HG03439 (cell line): ENCODE data around the gene SPCS2.
A peak's percentile ranks its signal among the peaks of the same experiment; 100 is the strongest.

Experiments used
- ATAC-seq: cut with Tn5 transposase; IDR thresholded peaks from one replicate; pipeline ENCODE4 v1.9.1; 2021; ENCODE audit warnings: mild to moderate bottlenecking, moderate library complexity; ENCODE audit not compliant: unreplicated experiment

SPCS2 gene

DNA sequence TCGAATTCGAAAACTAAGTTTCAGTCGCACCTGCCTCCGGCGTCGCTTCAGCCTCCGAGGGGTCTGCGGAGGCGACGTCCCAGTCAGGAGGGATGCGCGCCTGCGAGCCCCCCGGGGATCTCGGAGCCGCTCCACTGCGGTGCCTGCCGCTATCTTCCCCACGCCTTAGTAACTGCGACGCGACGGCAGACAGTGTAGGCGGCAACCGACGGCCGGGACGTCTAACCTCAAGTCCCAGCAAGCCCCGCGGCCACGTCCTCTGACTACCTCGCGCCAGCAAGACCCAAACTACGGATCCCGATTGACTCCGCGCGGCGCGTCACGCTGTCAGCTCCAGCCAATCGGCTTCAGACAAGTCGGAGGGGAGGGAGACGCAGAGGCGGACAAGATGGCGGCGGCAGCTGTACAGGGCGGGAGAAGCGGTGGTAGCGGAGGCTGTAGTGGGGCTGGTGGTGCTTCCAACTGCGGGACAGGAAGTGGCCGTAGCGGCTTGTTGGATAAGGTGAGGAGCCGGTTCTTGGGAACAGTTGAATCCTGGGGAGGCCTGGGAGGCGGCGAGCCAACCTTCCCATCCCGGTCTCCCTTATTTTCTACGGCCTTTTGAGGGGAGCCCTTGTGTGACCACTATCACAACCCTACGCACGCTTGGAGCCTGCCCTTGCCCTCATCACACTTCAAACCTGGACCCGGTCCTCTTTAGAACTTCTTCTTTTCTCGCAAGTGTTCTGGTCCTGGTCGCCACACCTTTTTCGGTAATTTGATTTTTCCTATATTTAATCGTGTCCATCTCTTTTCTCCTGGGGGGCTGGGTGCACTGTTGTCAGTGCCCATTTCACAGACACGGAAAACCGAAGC lies at the start of gene SPCS2, which contains the start of gene XRRA1:
Gene SPCS2 (plus strand): TSS at position 369 of the 855 bp plus-strand sequence. CDS start 20 bp downstream, at position 389.
Gene XRRA1 (minus strand): TSS at position 194 of the 855 bp plus-strand sequence. CDS start 8,213 bp downstream, outside the sequence.
- ATAC-seq, result peak; percentile 91

GRCh38 chr11:74902342-74902741 lies 46.7 kb upstream of the SPCS2 start:
- no peak for ATAC-seq

DNA sequence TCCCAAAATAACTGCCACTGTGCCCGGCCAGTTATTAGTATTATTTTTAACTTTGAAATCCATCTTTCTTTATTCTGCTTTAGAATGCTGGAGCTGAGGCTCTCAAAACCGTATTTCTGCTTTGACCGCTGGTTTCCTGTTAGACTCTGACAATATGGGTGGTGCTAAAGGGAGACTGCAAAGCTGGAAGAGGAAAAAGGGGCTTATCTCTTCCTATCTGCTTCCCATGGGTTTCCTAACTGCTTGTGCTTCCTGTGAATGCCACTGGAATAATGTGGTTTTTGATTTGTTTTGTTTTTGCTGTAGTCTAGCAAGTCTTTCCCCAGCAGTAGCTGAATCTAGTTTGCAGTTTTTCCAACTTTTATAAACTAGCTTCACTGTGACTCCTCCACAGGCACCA lies 43.7 kb upstream of the SPCS2 start:
- ATAC-seq, result no peak

- no peak for ATAC-seq
These were observed 39.7 kb upstream of the SPCS2 start for GRCh38 chr11:74909385-74909784.

DNA sequence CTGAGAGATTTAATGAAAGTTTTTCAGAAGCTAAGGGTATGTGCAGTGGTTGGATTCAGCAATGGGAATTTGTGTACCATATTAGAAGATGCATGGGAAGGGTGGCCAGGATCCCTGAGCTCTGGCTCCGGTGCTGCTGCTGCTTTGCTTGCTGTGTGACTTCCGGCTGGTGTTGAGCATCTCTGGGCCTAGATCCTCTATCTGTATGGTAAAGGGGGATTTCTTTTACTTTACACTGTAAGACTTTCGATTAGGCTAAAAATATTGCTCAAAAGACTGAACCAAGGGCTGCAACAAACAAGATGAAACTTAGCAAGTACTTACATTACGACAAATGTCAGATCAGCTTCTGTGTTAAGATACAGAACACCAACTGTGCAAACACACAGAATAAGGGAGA lies 39.3 kb upstream of the SPCS2 start:
- ATAC-seq, result no peak

GRCh38 chr11:74923125-74923524 lies 25.9 kb upstream of the SPCS2 start:
- ATAC-seq, result no peak

DNA sequence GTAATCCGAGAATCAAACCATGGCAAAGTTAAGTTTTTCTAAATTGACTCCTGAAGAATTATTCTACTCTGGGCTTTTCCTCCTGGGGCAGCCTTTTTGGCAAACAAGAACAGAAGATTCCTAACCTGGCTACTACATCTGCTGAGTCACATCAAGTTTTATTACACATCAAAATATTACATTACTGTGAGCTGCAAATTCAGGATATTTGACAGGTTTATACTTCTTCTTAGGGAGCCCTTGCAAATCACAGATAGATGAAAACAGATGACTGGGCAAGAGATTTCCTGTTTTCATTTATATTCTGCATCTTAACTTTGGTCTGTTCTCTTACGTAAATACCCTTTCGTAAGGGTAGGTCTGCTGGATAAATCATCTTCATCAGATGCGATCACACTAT lies 23.8 kb upstream of the SPCS2 start:
- ATAC-seq, result no peak

DNA sequence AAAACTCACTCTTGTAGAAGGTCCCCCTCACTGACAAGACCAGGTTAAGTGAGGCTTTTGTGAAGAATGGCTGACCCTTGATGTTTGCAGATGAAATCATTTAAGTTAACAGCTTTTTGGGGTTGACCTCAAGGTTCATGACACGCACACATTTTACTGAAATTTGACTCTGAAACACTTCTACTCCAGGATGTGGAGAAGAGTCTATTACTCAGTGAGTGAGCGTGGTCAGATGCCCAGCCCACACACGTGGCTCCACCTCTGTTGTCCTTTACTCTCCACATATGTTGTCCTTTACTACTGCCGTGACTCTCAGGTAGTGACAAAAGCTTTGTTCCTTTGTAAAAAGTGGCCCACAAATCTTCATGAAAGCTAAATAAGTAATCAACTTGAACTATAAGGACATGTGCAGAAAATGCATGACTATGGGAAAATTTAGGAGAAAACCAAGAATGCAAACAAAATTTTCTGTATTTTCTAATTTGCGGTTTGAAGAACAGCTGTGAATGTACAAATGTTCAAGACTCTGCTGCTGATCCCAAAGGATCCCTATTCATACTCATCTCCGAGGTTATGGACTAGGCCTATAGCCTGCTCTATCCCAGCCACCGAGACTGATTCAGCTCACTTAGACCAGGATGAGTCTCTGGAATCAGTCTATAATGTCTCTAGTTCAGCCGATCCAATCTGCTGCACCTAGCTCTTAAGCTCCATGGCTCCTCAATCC lies 22.6 kb upstream of the SPCS2 start:
- no peak for ATAC-seq

GRCh38 chr11:74927496-74927895 lies 21.6 kb upstream of the SPCS2 start:
- ATAC-seq, result no peak

- ATAC-seq, result peak; percentile 69
These were observed 19.4 kb upstream of the SPCS2 start for GRCh38 chr11:74929431-74930363.

- no peak for ATAC-seq
These were observed 16.9 kb upstream of the SPCS2 start for GRCh38 chr11:74932169-74932568.

DNA sequence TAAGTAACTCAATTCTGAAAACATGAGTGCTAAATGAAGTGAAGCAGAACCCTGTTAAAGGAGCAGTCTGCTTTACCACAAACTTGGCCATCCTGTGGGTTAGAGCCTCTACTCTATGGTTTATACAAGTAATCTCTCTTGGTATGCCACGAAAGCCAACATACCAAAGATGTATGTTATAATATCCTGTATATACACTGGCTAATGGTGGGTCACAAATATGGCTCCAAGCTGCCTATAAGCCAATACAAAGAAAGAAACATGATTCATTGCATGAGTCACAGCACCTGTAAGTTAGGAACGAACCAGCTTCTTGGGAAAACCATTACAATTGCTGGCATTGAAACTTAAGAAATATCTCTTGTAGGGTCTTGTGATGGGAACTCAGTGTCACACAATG lies 16.3 kb upstream of the SPCS2 start:
- ATAC-seq, result no peak

- no peak for ATAC-seq
These were observed 15.3 kb upstream of the SPCS2 start for GRCh38 chr11:74933765-74934164.

GRCh38 chr11:74935285-74935684 lies 13.8 kb upstream of the SPCS2 start:
- no peak for ATAC-seq

DNA sequence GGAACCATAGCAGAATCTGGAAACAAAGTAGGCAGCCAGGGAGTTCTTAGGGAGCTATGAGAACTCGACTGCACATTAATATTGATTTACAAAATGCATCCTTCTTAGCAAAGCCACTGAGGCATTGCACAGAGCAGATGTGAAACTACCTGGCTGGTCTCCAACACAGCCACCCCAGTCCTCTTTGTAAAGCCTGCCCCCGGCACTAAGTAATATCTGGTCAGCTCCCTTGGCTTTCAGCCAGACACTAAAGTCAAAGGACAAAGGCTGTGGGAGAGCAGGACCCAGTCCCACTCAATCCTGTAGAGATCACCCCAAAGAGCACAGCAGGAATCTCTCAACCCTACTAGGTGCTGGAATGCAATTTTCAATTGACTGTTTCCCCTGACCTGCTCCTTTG lies 13.0 kb upstream of the SPCS2 start:
- no peak for ATAC-seq

GRCh38 chr11:74936976-74937375 lies 12.1 kb upstream of the SPCS2 start:
- no peak for ATAC-seq

- no peak for ATAC-seq
These were observed 11.2 kb upstream of the SPCS2 start for GRCh38 chr11:74937696-74938475.

DNA sequence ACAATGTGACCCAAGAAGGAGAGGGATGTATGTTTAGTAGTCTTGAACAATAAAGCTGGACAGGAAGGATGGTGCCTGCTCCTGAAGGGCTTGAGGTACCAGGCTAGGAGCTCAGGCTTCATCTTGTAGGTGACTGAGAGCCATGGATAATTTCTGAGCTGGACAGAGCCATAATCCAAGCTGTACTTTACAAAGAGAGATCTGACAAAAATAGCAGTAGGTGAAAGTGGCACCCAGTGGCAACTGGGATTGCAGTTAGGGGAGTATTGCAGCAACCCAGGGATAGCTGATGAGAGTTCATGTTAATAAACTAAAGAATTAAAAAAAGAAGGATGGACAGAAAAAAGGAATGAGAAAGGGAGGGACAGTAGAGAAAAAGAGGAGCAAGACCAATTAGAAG lies 7.6 kb upstream of the SPCS2 start:
- ATAC-seq, result no peak

DNA sequence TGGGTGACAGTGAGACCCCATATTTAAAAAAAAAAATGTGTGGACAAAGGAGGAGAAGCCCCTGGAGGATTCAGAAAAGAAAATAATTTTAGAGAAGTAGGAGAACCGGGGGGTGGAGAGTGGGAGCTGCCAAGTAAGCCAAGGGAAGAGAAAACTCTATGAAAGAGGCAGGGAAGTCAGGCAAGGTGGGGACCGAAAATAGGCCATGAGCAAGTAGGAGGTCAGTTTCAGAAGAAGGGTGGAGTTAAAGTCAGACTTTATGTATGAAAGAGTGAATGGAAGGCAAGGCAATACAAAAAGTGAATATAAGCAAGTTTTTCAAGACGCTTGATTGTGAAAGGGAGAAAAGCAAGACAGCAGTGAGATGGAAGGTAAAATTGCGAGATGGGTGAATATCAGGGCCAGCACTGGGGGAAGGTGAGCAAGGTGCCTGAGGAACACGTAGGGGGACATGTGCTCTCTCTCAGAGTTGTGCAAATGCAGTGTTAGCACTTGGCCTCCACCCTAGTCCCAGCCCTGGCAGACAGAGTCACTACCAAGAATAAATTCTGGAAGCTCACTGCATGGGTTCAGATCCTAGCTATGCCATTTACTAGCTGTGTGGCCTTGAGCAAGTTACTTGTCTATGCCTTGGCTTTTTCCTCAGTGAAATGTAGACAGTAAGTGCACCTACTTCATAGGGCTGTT lies 6.8 kb upstream of the SPCS2 start:
- no peak for ATAC-seq

GRCh38 chr11:74948546-74948897 lies 544 bp upstream of the SPCS2 start:
- ATAC-seq, result peak; percentile 15
